Stimulated activated CD4-positive, alpha-beta T cell treated with anti-CD3 and anti-CD28 coated beads, TNF-alpha, amount 100 ng/mL, for 1 hour (primary cell): Measurements from ENCODE around the gene ATP8A2.

ENCODE experiments used
- DNase-seq, 3 donors: peaks; one replicate each; pipeline ENCODE4 v3.0.0-alpha.2; 2020; ENCODE audit warnings: low read depth in 3 of 3, low spot score in 1 of 3

ATP8A2 gene

GRCh38 chr13:25722893-25723292, 351.1 kb downstream of the ATP8A2 start:
- no peak for DNase-seq

- no peak for DNase-seq
These were observed 353.3 kb downstream of the ATP8A2 start for GRCh38 chr13:25725104-25725503.

- no peak for DNase-seq
These were observed 355.5 kb downstream of the ATP8A2 start for GRCh38 chr13:25727250-25727649.

GRCh38 chr13:25727810-25728209, 356.0 kb downstream of the ATP8A2 start:
- DNase-seq: no peak

GRCh38 chr13:25729201-25729600, 357.4 kb downstream of the ATP8A2 start:
- DNase-seq: no peak

- no peak for DNase-seq
These were observed 359.3 kb downstream of the ATP8A2 start for GRCh38 chr13:25731037-25731436.

GRCh38 chr13:25731536-25731935, 359.8 kb downstream of the ATP8A2 start:
- DNase-seq: no peak

GRCh38 chr13:25732111-25732865, 360.5 kb downstream of the ATP8A2 start:
- no peak for DNase-seq

GRCh38 chr13:25733001-25733491, 361.3 kb downstream of the ATP8A2 start:
- no peak for DNase-seq

- no peak for DNase-seq
These were observed 362.1 kb downstream of the ATP8A2 start for GRCh38 chr13:25733696-25734435.

- no peak for DNase-seq
These were observed 366.8 kb downstream of the ATP8A2 start for GRCh38 chr13:25738342-25739196.

GRCh38 chr13:25739376-25739775, 367.6 kb downstream of the ATP8A2 start:
- DNase-seq: no peak

- DNase-seq: no peak
These were observed 370.0 kb downstream of the ATP8A2 start for GRCh38 chr13:25741796-25742195.

- DNase-seq: no peak
These were observed 370.4 kb downstream of the ATP8A2 start for GRCh38 chr13:25742220-25742619.

GRCh38 chr13:25743421-25743820, 371.6 kb downstream of the ATP8A2 start:
- no peak for DNase-seq

- DNase-seq: no peak
These were observed 372.4 kb downstream of the ATP8A2 start for GRCh38 chr13:25744178-25744577.

GRCh38 chr13:25746131-25746530, 374.4 kb downstream of the ATP8A2 start:
- DNase-seq: no peak

- no peak for DNase-seq
These were observed 381.3 kb downstream of the ATP8A2 start for GRCh38 chr13:25752957-25753551.

- no peak for DNase-seq
These were observed 382.2 kb downstream of the ATP8A2 start for GRCh38 chr13:25753976-25754375.

GRCh38 chr13:25756251-25756650, 384.5 kb downstream of the ATP8A2 start:
- no peak for DNase-seq

- DNase-seq: no peak
These were observed 385.1 kb downstream of the ATP8A2 start for GRCh38 chr13:25756912-25757311.
